Caco-2 (cell line): ENCODE measurements around the gene CD46. TPM values are rescaled to one million over a fixed set of nuclear protein-coding genes. Genes with fewer than 3 reads are reported as not detected.
A peak's percentile ranks its signal among the peaks of the same experiment; 100 is the strongest.

Experiments used
- BruUV-seq: library from RNA; stranded (reverse); fragments of 400-500 nt; replicated peaks from 2 replicates; lab custom pipeline; 2021; lab: Mats Ljungman, UMichigan
- CTCF ChIA-PET: fragments of 300-600 bp; sonication (Branson Sonifier 250); formaldehyde crosslinking; loops from one replicate; lab custom pipeline; 2022; ENCODE audit warnings: antibody characterized with exemption; lab: Charles Lee
- POLR2A ChIA-PET: fragments of 300-600 bp; sonication (Branson Sonifier 250); formaldehyde crosslinking; loops from one replicate; lab custom pipeline; 2022; ENCODE audit warnings: antibody characterized with exemption; lab: Charles Lee
- DNase-seq, 2 experiments: peaks; one replicate each; pipeline versions ENCODE4 v3.0.0 to v3.0.0-alpha.2; 2020 to 2022
- H3K27me3 ChIP-seq: replicated peaks from 2 replicates; pipeline ENCODE4 v1.6.0; 2011; ENCODE audit warnings: low read length; ENCODE audit not compliant: control insufficient read depth, insufficient read depth
- H3K36me3 ChIP-seq: 2 replicates; pipeline ENCODE4 v1.5.1; 2011; ENCODE audit warnings: low read length; ENCODE audit not compliant: control insufficient read depth, insufficient read depth
- H3K4me1 ChIP-seq: fragments of 250-450 bp; sonication (Bioruptor Pico); 2 replicates; pipeline ENCODE4 v1.5.1; 2020; ENCODE audit warnings: mild to moderate bottlenecking
- H3K4me3 ChIP-seq: 2 replicates; pipeline ENCODE4 v1.5.1; 2011; ENCODE audit warnings: low read depth, mild to moderate bottlenecking, control low read depth, low read length
- H3K9me3 ChIP-seq: fragments of 250-450 bp; sonication (Bioruptor Pico); 2 replicates; pipeline ENCODE4 v1.5.1; 2020; ENCODE audit warnings: mild to moderate bottlenecking, moderate library complexity
- H3K27ac Mint-ChIP-seq: one replicate; pipeline ENCODE4 v1.8.0; 2022; ENCODE audit warnings: mixed read lengths; ENCODE audit not compliant: unreplicated experiment
- H3K27me3 Mint-ChIP-seq: one replicate; pipeline ENCODE4 v1.8.0; 2022; ENCODE audit warnings: mixed read lengths; ENCODE audit not compliant: insufficient read depth, unreplicated experiment
- H3K36me3 Mint-ChIP-seq: one replicate; pipeline ENCODE4 v1.8.0; 2022; ENCODE audit warnings: mild to moderate bottlenecking, mixed read lengths; ENCODE audit not compliant: insufficient read depth, unreplicated experiment
- H3K4me1 Mint-ChIP-seq: one replicate; pipeline ENCODE4 v1.8.0; 2022; ENCODE audit warnings: low read depth, mixed read lengths; ENCODE audit not compliant: unreplicated experiment
- H3K4me3 Mint-ChIP-seq: one replicate; pipeline ENCODE4 v1.8.0; 2022; ENCODE audit warnings: mild to moderate bottlenecking, moderate library complexity, mixed read lengths; ENCODE audit not compliant: unreplicated experiment
- H3K9me3 Mint-ChIP-seq: one replicate; pipeline ENCODE4 v1.8.0; 2022; ENCODE audit warnings: mixed read lengths; ENCODE audit not compliant: unreplicated experiment
- CTCF ChIP-seq, 2 experiments: fragments of 200-600 bp in 1 of 2; IDR thresholded peaks; 1 replicate in 1 of 2; 2 replicates in 1 of 2; pipeline versions ENCODE4 v1.5.1 to v1.8.0; 2011 to 2022; ENCODE audit warnings: antibody characterized with exemption in 1 of 2, control low read depth in 1 of 2, inconsistent platforms in 1 of 2, low read depth in 1 of 2, low read length in 1 of 2, mild to moderate bottlenecking in 1 of 2, moderate library complexity in 1 of 2; ENCODE audit not compliant: insufficient read depth in 1 of 2, severe bottlenecking in 1 of 2, unreplicated experiment in 1 of 2
- intact Hi-C: fragments of 100-400 bp; cut with micrococcal nuclease; formaldehyde crosslinking; loops from one replicate; pipeline ENCODE4 v1.10.0; 2022; ENCODE audit not compliant: unreplicated experiment
- total RNA-seq: library from RNA; stranded (reverse); gene quantifications from 2 replicates; pipeline ENCODE4 v1.2.3, GENCODE V29; 2022

The CD46 gene
- total RNA-seq, 1 experiment from 2014 or later: 166 TPM

- no peaks in the 10 kb centered on the region for H3K27me3 ChIP-seq
- ChIA-PET POLR2A (no interaction called here), CTCF (interaction anchor here (1.2 kb wide), 1 partner anchor 43 kb away, joined by 3 read pairs; no protein-coding TSS in a partner anchor)
- no peak for DNase-seq
- BruUV-seq: no TSS peak
- Mint-ChIP-seq H3K9me3 (no peaks in the 10 kb centered on the region), H3K27me3 (no peaks in the 10 kb centered on the region), H3K36me3 (no peaks in the 10 kb centered on the region), H3K4me3 (no peak overlapping the region), H3K27ac (no peak overlapping the region), H3K4me1 (peaks cover 22% of the 10 kb centered on the region)
- no peaks in the 10 kb centered on the region for H3K9me3 ChIP-seq
- TF ChIP-seq CTCF (IDR thresholded peaks at IDR 0.05; ENCODE audit: insufficient read depth in 1 of 2, low read depth in 1 of 2, low read length in 1 of 2, severe bottlenecking in 1 of 2, unreplicated experiment in 1 of 2): no peak
- H3K4me3 ChIP-seq: no peak overlapping the region
- intact Hi-C loops: no loop called here
- peaks cover 19% of the 10 kb centered on the region for H3K4me1 ChIP-seq
- H3K36me3 ChIP-seq: no peaks in the 10 kb centered on the region
Measured at GRCh38 chr1:207832796-207833195, 80.9 kb downstream of the CD46 start.

GRCh38 chr1:207833381-207833780 lies 81.5 kb downstream of the CD46 start:
- POLR2A ChIA-PET: no interaction called here
- CTCF ChIA-PET: interaction anchor here (1.2 kb wide), 1 partner anchor 43 kb away, joined by 3 read pairs; no protein-coding TSS in a partner anchor
- Mint-ChIP-seq H3K27me3 (no peaks in the 10 kb centered on the region), H3K36me3 (no peaks in the 10 kb centered on the region), H3K4me1 (peaks cover 16% of the 10 kb centered on the region), H3K9me3 (no peaks in the 10 kb centered on the region), H3K27ac (no peak overlapping the region), H3K4me3 (no peak overlapping the region)
- Histone ChIP-seq H3K27me3 (no peaks in the 10 kb centered on the region), H3K36me3 (no peaks in the 10 kb centered on the region), H3K9me3 (no peaks in the 10 kb centered on the region), H3K4me1 (peaks cover 13% of the 10 kb centered on the region), H3K4me3 (no peak overlapping the region)
- no TSS peak for BruUV-seq
- no peak for TF ChIP-seq CTCF (IDR thresholded peaks at IDR 0.05; ENCODE audit: insufficient read depth in 1 of 2, low read depth in 1 of 2, low read length in 1 of 2, severe bottlenecking in 1 of 2, unreplicated experiment in 1 of 2)
- peak in 1 of 2 experiments; percentile 22 for DNase-seq
- intact Hi-C loops: no loop called here

DNA sequence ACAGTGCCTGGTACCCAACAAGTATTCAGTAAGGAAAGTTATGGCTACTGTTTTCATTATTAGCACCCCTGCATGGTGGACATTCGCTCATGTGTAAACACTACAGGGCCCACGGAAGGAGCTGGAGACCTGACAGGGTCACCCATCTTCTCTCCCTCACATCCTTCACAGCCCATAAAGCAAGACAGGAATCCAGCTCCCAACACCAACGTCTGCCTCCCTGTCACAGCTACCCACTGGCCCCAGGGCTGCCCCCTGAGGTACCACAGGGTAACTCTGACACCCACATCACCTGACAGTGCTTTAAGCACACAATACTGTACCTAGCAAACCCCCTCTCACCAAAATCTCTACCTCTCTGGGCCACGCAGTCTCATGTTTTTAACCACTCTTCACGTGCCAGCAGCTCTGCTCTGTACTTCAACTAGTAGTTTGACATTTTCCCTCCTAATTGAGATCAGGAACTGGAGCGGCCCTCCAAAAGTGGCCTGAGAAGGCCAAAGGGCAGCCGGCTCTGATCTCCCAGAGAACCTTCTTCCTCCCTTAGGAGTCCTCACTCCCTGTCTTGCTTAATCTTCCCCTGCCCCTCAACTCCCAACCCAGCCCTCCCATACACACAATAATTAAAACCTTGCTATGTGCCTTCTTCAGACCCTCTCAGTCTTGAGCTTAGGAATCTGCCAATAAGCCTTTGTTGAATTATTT lies 82.3 kb downstream of the CD46 start:
- Mint-ChIP-seq H3K27me3 (no peaks in the 10 kb centered on the region), H3K4me1 (peaks cover 14% of the 10 kb centered on the region), H3K36me3 (no peaks in the 10 kb centered on the region), H3K27ac (no peak overlapping the region), H3K4me3 (no peak overlapping the region), H3K9me3 (no peaks in the 10 kb centered on the region)
- TF ChIP-seq CTCF (IDR thresholded peaks at IDR 0.05; ENCODE audit: insufficient read depth in 1 of 2, low read depth in 1 of 2, low read length in 1 of 2, severe bottlenecking in 1 of 2, unreplicated experiment in 1 of 2): no peak
- POLR2A ChIA-PET: no interaction called here
- intact Hi-C loops: no loop called here
- no TSS peak for BruUV-seq
- DNase-seq: peak in 1 of 2 experiments; percentile 15
- no peaks in the 10 kb centered on the region for H3K36me3 ChIP-seq
- no peaks in the 10 kb centered on the region for H3K9me3 ChIP-seq
- H3K27me3 ChIP-seq: no peaks in the 10 kb centered on the region
- CTCF ChIA-PET: interaction anchor here (1.2 kb wide), 1 partner anchor 42 kb away, joined by 3 read pairs; no protein-coding TSS in a partner anchor
- H3K4me3 ChIP-seq: no peak overlapping the region
- H3K4me1 ChIP-seq: peaks cover 12% of the 10 kb centered on the region
